IPS DF 6.9 (cell line): ENCODE results near the gene PRR19.

Experiments
- DNase-seq: peaks from one replicate; pipeline ENCODE4 v3.0.0-alpha.2; 2013; ENCODE audit warnings: low read depth, low spot score
- H3K27ac ChIP-seq: one replicate; pipeline ENCODE4 v1.5.1; 2013; ENCODE audit warnings: low read length, control low read depth
- H3K27me3 ChIP-seq: 2 replicates; pipeline ENCODE4 v1.6.1; 2013; ENCODE audit warnings: mild to moderate bottlenecking, low read length; ENCODE audit not compliant: control insufficient read depth, insufficient read depth
- H3K36me3 ChIP-seq: 2 replicates; pipeline ENCODE4 v1.6.1; 2013; ENCODE audit warnings: low read length; ENCODE audit not compliant: control insufficient read depth, insufficient read depth
- H3K4me1 ChIP-seq: 2 replicates; pipeline ENCODE4 v1.6.1; 2013; ENCODE audit warnings: low read length; ENCODE audit not compliant: control insufficient read depth, insufficient read depth
- H3K4me3 ChIP-seq: 2 replicates; pipeline ENCODE4 v1.5.1; 2013; ENCODE audit warnings: mild to moderate bottlenecking, low read length
- H3K9me3 ChIP-seq: 2 replicates; pipeline ENCODE4 v1.6.1; 2013; ENCODE audit warnings: low read length, inconsistent platforms; ENCODE audit not compliant: control insufficient read depth, insufficient read depth
- WGBS: extraction: QIAGEN DNeasy Blood & Tissue Kit; methylation state at CpG from one replicate; pipeline ENCODE4 v1.1.7; 2013; ENCODE audit warnings: mixed read lengths, missing lambda C conversion rate; ENCODE audit not compliant: insufficient read length, insufficient coverage; 5-methylcytosine and 5-hydroxymethylcytosine counted together

The PRR19 gene

DNA sequence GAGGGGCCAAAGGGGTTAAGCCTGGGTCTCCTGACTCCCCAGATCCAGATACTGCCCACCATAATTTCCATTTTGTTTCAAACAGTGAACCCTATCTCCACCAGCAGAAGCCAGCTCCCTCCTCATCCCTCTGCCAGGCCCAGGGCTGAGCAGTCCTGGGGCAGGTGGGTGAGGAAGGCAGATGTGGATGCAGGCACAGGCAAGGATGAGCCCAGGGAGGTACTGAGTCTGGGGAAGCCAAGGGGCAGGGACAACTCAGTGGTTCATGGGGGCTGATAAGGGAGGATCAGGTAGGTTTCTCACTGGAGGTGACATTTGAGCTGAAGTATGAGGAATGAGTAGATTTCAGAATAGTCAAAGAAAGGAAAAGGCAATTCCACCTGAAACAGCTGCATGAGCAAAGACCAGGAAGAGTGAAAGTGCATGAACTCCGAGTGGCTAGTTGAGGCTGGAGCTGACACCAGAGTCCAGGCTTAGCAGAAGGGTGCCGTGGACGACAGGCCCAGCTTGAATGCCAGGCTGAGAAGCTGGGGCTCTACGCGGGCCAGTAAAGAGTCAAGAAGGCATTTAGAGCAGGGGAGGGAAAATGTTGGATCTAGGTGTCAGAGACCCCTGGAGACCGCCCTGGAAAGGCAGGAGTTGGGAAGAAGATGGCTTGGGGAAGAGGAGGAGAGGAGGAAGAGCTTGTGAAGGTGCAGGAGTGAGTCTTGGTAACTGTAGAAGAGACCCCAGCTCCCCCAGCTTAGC, 22.6 kb upstream of the PRR19 start:
- WGBS: no CpG with 5 or more reads among the region's 6 CpGs
- Histone ChIP-seq H3K27ac (no peak overlapping the region), H3K9me3 (no peaks in the 10 kb centered on the region), H3K4me3 (peak overlapping the region; percentile 83; the same call in 1 of the 2 replicates), H3K4me1 (peaks cover 14% of the 10 kb centered on the region), H3K36me3 (peaks cover under 1% of the 10 kb centered on the region; the same call in 1 of the 2 replicates), H3K27me3 (no peaks in the 10 kb centered on the region)
- no peak for DNase-seq

GRCh38 chr19:42279902-42280814, 21.8 kb upstream of the PRR19 start:
- DNase-seq: no peak
- no CpG with 5 or more reads among the region's 89 CpGs for WGBS
- Histone ChIP-seq H3K9me3 (no peaks in the 10 kb centered on the region), H3K4me3 (peak overlapping the region; percentile 83), H3K27ac (no peak overlapping the region), H3K4me1 (peaks cover 16% of the 10 kb centered on the region), H3K36me3 (no peaks in the 10 kb centered on the region), H3K27me3 (no peaks in the 10 kb centered on the region)

- Histone ChIP-seq H3K4me1 (peaks cover 18% of the 10 kb centered on the region), H3K27ac (no peak overlapping the region), H3K9me3 (no peaks in the 10 kb centered on the region), H3K36me3 (no peaks in the 10 kb centered on the region), H3K4me3 (peak overlapping the region; percentile 83), H3K27me3 (no peaks in the 10 kb centered on the region)
- no CpG with 5 or more reads among the region's 20 CpGs for WGBS
- no peak for DNase-seq
Observed at GRCh38 chr19:42280815-42281145, 21.2 kb upstream of the PRR19 start.

- Histone ChIP-seq H3K4me3 (peak overlapping the region; percentile 22; the same call in 1 of the 2 replicates), H3K36me3 (no peaks in the 10 kb centered on the region), H3K27ac (no peak overlapping the region), H3K9me3 (no peaks in the 10 kb centered on the region), H3K27me3 (no peaks in the 10 kb centered on the region), H3K4me1 (peaks cover 20% of the 10 kb centered on the region)
- no CpG with 5 or more reads among the region's 25 CpGs for WGBS
- no peak for DNase-seq
Observed at GRCh38 chr19:42281146-42281826, 20.6 kb upstream of the PRR19 start.

GRCh38 chr19:42281827-42282762, 19.8 kb upstream of the PRR19 start:
- H3K36me3 ChIP-seq: peaks cover 5% of the 10 kb centered on the region
- H3K27me3 ChIP-seq: no peaks in the 10 kb centered on the region
- H3K4me3 ChIP-seq: no peak overlapping the region; the same call in 1 of the 2 replicates
- no peaks in the 10 kb centered on the region for H3K9me3 ChIP-seq
- DNase-seq: no peak
- WGBS: no CpG with 5 or more reads among the region's 7 CpGs
- H3K27ac ChIP-seq: no peak overlapping the region
- peaks cover 21% of the 10 kb centered on the region for H3K4me1 ChIP-seq

GRCh38 chr19:42282819-42283187, 19.1 kb upstream of the PRR19 start:
- H3K27me3 ChIP-seq: no peaks in the 10 kb centered on the region
- no peak overlapping the region for H3K27ac ChIP-seq
- H3K4me1 ChIP-seq: peaks cover 21% of the 10 kb centered on the region
- H3K36me3 ChIP-seq: peaks cover 12% of the 10 kb centered on the region
- no peak overlapping the region for H3K4me3 ChIP-seq
- no peaks in the 10 kb centered on the region for H3K9me3 ChIP-seq
- 100% methylated on average over 1 of the region's 4 CpGs for WGBS
- DNase-seq: no peak

DNA sequence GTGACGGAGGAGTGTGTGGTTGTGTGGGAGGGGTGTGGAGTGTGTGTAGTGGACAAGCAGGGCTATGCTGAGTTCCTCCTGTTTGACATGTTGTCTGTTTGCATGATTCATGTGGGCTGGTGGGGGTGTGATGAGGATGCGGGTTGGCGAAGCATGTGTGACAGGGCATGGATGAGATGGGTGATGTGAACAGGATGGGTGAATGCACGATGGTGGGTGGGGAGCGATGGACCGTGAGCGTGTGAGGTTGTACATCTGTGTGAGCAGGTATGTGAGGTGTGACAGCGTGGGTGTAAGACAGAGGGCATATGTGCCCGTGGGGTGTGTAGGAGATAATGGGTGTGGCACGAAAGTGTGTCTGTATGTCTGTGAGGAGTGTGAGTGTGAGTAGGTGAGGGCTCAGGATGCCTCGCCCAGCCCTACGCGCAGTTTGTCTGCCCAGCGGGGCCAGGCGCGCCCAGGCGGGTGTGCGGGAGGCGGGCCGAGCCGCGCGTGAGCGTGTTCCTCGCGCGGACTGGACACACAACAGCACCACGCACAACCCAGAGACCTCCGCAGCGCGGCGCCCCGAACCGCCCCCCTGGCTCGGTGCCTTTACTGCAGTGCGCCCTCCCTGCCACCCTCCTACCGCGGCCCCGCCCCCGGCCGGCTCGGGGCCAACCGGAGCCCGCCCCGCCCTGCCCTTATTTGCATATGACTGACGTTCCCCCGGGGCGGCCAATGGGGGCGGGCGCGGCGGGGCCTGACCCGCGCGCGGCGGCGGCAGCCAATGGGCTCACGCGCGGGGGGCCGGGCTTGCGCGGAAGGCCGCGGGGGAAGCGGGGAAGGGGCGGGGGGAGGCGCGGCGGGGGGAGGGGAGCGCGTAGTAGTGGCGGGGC, 18.5 kb upstream of the PRR19 start:
- 100% methylated on average over 1 of the region's 74 CpGs for WGBS
- H3K4me3 ChIP-seq: peak overlapping the region; percentile 78; the same call in 1 of the 2 replicates
- H3K4me1 ChIP-seq: peaks cover 21% of the 10 kb centered on the region
- no peaks in the 10 kb centered on the region for H3K9me3 ChIP-seq
- DNase-seq: no peak
- H3K27ac ChIP-seq: no peak overlapping the region
- H3K36me3 ChIP-seq: peaks cover 14% of the 10 kb centered on the region
- no peaks in the 10 kb centered on the region for H3K27me3 ChIP-seq

DNA sequence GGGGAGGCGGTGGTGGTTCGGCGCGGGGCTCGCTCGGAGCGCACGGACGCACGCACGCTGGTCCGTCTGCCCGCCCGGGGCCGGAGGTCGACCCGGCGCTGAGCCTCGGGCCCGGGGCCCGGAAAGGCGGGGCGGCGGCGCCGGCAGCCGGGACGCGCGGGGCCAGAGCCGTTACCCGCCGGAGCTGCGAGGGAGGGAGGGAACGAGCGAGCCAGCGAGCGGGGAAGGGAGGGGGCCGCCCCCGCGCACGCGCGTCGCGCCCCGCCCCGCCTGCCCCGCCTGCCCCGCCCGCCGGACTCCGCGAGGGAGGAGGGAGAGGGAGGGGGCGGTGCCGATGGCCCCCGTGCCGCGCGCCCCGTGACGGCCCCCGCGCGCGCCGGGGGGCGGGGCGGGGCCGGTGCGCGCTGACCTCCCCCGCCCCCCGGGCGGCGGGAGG, 17.8 kb upstream of the PRR19 start:
- H3K4me1 ChIP-seq: peaks cover 21% of the 10 kb centered on the region
- H3K36me3 ChIP-seq: peaks cover 16% of the 10 kb centered on the region
- H3K27ac ChIP-seq: no peak overlapping the region
- peak overlapping the region; percentile 78; the same call in 1 of the 2 replicates for H3K4me3 ChIP-seq
- WGBS: no CpG with 5 or more reads among the region's 76 CpGs
- H3K27me3 ChIP-seq: no peaks in the 10 kb centered on the region
- H3K9me3 ChIP-seq: no peaks in the 10 kb centered on the region
- DNase-seq: no peak
